ENCODE measurements around the gene NSA2. TPM values are rescaled to one million over a fixed set of nuclear protein-coding genes. Genes with fewer than 3 reads are reported as not detected.
"Not testable (repeated sequence)": the region's sequence is repeated elsewhere in the genome, so short reads cannot be mapped to it uniquely, and the experiment has no call there.

Gene NSA2
- total and polyA plus RNA-seq, 11 donors: 33.2 to 114 (median 43.8) TPM

DNA sequence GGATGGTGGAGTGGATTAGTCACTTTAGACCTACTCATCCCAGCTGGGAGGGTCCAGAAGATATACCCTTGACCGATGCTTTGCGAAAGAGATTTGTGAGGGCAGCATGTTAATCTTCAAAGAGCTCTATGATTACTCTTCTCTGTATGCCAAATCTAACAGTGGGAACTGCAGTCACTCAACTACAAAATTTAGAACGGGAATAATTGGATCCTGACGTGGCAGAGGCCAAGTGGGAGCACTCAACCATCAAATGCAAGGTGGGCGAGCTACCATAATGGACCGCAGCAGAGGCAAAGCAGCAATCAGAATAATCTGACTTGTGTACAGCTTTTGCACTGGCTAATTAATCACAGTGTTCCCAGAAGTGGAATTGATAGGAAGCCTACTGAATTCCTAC is 20.4 kb downstream of the NSA2 start:
- intact Hi-C loops (cut with DNase I): no loop called here
- DNase-seq (no peak), ATAC-seq (no peak)
- TF ChIP-seq POLR2A (IDR thresholded peaks at IDR 0.05): no peak
- TF ChIP-seq, protein P1, sequence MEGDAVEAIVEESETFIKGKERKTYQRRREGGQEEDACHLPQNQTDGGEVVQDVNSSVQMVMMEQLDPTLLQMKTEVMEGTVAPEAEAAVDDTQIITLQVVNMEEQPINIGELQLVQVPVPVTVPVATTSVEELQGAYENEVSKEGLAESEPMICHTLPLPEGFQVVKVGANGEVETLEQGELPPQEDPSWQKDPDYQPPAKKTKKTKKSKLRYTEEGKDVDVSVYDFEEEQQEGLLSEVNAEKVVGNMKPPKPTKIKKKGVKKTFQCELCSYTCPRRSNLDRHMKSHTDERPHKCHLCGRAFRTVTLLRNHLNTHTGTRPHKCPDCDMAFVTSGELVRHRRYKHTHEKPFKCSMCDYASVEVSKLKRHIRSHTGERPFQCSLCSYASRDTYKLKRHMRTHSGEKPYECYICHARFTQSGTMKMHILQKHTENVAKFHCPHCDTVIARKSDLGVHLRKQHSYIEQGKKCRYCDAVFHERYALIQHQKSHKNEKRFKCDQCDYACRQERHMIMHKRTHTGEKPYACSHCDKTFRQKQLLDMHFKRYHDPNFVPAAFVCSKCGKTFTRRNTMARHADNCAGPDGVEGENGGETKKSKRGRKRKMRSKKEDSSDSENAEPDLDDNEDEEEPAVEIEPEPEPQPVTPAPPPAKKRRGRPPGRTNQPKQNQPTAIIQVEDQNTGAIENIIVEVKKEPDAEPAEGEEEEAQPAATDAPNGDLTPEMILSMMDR (IDR thresholded peaks at IDR 0.05): no peak
- H3K27me3 ChIP-seq: no peaks in the 10 kb centered on the region
- 90 to 93% (median 90%) methylated on average over 6 of the region's 6 CpGs for WGBS, 4 donors
- no peak overlapping the region for H3K27ac ChIP-seq
- H3K4me1 ChIP-seq: no peaks in the 10 kb centered on the region
- H3K36me3 ChIP-seq: no peaks in the 10 kb centered on the region
- no peaks in the 10 kb centered on the region for H3K9me3 ChIP-seq
- H3K4me3 ChIP-seq: no peak overlapping the region

DNA sequence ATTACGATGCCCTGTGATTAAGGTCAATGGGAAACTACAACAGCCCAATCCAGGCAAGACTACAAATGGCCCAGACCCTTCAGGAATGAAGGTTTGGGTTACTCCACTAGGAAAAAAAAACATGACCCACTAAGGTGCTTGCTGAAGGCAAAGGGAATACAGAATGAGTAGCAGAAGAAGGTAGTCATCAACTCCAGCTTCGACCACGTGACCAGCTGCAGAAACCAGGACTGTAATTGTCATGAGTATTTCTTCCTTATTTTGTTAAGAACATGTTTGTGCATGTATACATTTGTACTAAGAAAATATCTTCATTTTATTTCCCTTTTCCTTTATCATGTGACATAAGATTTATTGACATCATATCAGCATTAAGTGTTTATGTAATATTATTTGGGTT is 24.6 kb downstream of the NSA2 start:
- H3K27me3 ChIP-seq, H3K36me3 ChIP-seq, H3K27ac ChIP-seq, DNase-seq, H3K4me3 ChIP-seq, H3K9me3 ChIP-seq, H3K4me1 ChIP-seq, ATAC-seq: not testable (repeated sequence)
- intact Hi-C loops (cut with DNase I): loop anchor here in 1 of 10 donors (10.0 kb wide), 2 partner anchors 113 to 253 kb away; no protein-coding TSS in a partner anchor
- 86 to 95% (median 89%) methylated on average over 3 of the region's 3 CpGs for WGBS, 4 donors

DNA sequence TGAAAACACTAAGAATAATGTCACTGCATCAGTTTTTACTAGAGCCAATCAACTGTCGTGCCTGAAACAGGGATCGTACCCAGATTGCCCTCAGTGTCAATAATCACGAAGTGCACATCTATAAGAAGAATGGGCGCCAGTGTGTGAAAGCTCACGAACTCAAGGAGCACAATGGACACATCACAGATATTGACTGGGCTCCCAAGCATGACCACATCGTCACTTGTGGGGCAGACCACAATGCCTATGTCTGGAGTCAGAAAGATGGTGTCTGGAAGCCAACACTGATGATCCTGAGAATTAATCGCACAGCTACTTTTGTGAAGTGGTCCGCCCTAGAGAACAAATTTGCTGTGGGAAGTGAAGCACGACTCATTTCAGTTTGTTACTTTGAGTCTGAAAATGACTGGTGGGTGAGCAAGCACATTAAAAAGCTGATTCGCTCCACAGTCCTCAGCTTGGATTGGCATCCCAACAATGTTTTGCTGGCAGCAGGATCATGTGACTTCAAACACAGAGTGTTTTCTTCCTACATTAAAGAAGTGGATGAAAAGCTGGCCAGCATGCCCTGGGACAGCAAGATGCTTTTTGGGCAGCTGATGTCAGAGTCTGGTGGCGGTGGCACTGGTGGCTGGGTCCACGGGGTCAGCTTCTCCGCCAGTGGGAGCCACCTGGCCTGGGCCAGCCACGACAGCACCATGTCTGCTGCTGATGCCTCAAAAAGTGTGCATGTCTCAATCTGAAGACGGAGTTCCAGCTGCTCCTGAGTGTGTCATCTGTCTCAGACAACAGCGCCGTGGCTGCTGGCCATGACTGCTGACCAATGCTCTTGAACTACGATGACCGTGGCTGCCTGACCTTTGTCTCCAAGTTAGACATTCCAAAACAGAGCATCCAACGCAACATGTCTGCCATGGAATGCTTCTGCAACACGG is 32.2 kb downstream of the NSA2 start:
- Histone ChIP-seq H3K4me3 (no peak overlapping the region), H3K36me3 (no peaks in the 10 kb centered on the region), H3K9me3 (no peaks in the 10 kb centered on the region), H3K4me1 (no peaks in the 10 kb centered on the region), H3K27ac (no peak overlapping the region), H3K27me3 (no peaks in the 10 kb centered on the region)
- intact Hi-C loops (cut with DNase I): loop anchor here in 1 of 10 donors (10.0 kb wide), 2 partner anchors 106 to 246 kb away; no protein-coding TSS in a partner anchor
- no peak for ATAC-seq
- no peak for DNase-seq
- 87 to 91% (median 89%) methylated on average over 20 to 21 of the region's 21 CpGs for WGBS, 4 donors
- TF ChIP-seq, protein P1 (IDR thresholded peaks at IDR 0.05): no peak
- no peak for TF ChIP-seq POLR2A (IDR thresholded peaks at IDR 0.05)

DNA sequence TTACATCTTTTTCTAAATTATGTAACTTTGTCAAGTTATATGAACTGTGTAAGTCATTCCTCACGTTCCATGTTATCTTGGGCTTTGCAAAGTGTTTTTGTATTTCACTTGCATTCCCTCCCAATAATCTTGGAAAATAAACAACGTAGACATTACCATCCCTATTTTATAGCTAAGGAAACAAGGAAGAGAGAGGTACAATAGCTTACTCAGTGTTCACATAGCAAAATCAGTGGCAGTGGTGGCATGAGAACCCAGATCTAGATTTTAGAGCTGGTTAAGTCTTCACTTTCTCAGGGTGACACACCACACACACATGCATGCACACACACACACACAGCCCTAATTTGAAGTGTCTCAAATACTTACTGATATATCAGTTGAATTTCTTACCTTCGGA is 34.1 kb downstream of the NSA2 start:
- no peak for ATAC-seq
- H3K4me3 ChIP-seq: no peak overlapping the region
- no peaks in the 10 kb centered on the region for H3K4me1 ChIP-seq
- 80 to 86% (median 84%) methylated on average over 3 of the region's 3 CpGs for WGBS, 4 donors
- DNase-seq: no peak
- no peaks in the 10 kb centered on the region for H3K9me3 ChIP-seq
- H3K27me3 ChIP-seq: peaks cover 0 to 7% (median 0%) of the 10 kb centered on the region in 9 donors
- H3K27ac ChIP-seq: no peak overlapping the region
- H3K36me3 ChIP-seq: no peaks in the 10 kb centered on the region
- intact Hi-C loops (cut with DNase I): no loop called here
- TF ChIP-seq POLR2A (IDR thresholded peaks at IDR 0.05): no peak
- TF ChIP-seq, protein P1 (IDR thresholded peaks at IDR 0.05): no peak

Measured in heart left ventricle (tissue), 16 donors.